HG02885 (cell line): Measurements from ENCODE around the gene TBC1D22A.

Source experiments
- ATAC-seq: cut with Tn5 transposase; IDR thresholded peaks from one replicate; pipeline ENCODE4 v1.9.1; 2021; ENCODE audit warnings: mild to moderate bottlenecking; ENCODE audit not compliant: unreplicated experiment, poor library complexity

The TBC1D22A gene

DNA sequence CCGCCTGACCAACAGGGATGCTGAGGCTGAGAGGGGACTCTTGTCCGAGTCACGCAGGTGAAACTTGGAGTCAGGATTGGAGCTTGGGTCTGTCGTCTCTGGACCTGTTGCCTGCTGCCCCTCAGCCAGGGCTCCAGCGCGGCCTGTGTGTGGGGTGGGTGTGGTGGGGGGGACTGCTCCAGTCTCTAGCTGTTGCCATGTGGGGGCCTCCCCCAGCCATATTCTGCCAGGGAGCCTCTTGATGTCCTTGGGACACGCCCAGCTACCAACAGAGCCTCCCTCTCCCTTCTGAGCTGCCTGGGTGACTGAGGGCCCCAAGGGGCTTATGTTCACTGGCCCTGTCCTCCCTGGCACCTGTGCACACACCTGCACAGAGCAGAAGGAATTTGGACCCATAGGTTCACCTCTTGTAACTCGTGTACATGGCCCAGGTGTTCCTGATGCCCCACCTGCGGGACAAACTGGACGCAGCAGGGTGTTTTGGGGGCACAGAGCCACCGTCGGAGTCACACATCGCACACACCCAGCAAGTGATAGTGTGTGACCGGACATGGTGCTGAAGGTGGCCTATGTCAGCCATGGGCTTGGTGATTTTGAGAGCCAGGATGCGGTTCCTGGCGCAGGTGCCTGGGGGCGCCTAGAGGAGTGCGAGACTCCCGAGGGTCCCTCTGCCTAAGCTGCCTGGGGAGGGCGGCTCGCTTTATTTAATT is 252.3 kb downstream of the TBC1D22A start:
- ATAC-seq: no peak

GRCh38 chr22:47015589-47016178 is 253.2 kb downstream of the TBC1D22A start:
- no peak for ATAC-seq

DNA sequence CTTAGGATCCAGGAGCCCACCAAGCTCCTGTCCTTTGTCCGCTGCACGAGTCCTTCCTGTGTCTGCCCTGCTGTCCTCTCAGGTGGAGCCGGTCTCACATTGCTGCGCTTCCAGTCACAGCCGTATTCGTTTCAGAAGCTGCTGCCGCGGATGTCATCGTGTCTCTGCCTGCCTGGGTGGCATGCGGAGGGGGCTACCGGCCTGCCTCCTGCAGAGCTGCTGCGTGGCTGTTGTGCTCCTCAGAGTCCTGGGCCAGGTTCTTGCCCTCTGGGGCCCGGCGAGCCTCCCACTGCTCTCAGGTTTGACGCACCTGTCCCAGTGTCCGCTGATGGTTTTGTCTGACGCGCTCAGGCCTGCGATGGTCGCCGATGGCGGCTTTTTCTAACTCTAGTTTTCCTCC is 254.2 kb downstream of the TBC1D22A start:
- no peak for ATAC-seq

- no peak for ATAC-seq
Observed at GRCh38 chr22:47017245-47017644, 254.8 kb downstream of the TBC1D22A start.

DNA sequence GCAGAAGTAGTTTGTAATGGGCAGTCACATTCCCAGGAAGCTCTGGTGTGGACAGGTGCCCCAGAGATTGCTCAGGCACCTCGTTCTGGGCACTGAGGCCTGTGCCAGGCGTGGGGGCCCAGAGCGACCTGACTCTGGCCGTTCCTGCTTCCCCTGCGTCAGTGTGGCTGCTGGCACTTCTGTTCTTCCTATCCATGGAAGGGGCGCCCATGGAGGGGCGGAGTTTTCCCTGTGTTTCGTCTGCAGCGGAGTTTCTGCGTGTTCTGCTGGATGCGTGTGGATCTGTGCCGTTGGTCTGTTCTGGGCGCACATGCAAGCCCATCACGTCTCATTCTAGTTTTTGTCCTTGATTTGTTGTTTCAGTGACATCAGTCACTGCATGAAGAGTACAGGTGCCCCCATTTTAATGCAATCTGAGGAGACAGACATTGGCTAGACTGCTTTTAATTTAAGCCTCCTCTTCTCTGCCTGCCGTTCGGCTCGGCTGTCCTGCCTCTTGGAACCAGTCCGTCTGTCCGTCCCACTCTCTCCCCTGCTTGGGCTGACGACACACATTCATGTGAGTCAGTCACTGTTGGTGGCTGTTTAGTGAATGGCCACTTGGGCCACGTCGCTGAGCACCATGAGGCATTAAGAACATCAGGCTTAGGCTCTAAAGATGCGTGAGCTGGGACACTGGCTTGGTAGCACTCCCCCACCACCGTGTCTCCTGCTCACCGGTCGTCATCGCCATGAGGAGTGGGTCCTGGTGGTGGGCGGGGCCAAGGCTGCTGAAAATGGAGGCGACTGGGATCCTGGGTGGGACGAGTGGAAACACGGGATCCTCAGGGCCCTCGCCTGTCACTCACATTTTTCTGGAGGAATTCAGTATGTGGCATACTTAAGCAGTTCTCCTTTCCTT is 255.8 kb downstream of the TBC1D22A start:
- no peak for ATAC-seq

DNA sequence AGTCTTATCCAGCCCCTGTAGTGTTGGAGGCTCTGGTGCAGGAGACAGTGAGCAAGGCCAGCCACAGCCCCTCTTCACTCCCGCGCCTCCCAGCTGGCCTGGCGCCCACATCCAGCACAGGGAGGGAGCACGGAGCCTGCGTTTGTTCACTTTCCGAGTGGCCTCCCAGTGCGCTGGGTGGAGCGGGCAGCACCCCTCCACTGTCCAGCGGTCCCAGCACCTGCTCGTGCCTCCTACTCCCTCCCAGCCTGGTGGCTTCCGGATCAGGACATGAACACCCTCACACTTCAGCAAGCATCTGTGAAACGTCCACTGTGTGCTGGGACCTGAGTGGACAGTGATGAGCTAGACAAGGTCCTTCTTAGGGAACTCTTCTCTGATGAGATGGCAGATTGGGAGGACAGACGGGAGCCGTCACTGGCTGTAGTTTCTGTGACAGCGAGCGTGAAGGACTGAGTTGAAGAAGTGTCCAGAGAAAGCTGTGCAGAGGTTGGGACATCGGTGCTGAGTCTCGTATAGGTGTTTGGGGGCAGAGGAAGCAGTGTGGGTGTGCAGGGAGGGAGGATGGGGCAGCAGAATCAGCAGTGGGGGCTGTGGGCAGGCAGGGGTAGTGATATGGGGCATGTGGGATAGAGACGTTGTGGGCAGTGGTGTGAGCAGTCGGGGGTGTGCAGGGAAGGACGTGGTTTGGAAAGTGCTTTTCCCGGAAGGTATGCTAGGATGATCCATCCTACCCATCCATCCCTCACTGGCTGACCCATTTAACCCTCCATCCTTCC is 256.8 kb downstream of the TBC1D22A start:
- no peak for ATAC-seq

DNA sequence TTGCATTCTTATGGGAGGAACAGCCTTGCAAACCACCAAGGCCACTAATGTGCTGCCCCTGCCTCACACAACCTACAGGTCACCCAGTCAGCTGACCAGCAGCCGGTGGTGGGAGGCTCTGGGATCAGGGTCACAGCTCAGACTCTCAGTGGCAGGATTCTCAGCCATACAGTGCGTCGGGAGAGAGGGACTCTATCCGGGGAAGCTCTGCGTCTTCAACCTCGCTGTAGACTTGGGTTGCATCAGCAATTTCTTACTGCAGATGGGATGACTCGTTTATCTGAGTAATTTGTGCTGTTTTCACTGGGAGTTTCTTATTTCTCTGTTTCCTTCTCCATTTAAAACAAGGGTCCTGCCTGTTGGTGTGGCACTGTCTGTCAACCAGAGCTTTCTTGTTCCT is 257.7 kb downstream of the TBC1D22A start:
- no peak for ATAC-seq

GRCh38 chr22:47021371-47022074 is 259.1 kb downstream of the TBC1D22A start:
- ATAC-seq: no peak

- ATAC-seq: no peak
Observed at GRCh38 chr22:47022075-47022473, 259.6 kb downstream of the TBC1D22A start.

DNA sequence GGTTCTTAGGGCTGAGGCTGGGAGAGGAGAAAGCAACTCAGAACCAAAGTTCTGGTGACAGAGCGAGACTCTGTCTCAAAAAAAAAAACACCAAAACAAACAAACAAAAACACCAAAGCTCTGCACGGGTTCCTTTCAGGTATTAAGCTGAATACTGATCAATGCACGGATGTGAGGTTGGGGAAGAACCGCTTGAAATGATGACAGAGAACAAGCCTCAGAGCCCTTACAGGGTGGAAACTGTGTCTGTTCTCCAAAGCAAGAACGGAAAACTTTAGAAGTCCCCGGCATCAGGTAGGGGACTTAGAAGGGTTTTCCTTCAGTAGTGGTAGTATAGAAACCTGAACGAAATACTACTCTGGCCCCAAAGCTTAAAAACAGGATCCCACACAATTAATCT is 260.0 kb downstream of the TBC1D22A start:
- ATAC-seq: no peak

DNA sequence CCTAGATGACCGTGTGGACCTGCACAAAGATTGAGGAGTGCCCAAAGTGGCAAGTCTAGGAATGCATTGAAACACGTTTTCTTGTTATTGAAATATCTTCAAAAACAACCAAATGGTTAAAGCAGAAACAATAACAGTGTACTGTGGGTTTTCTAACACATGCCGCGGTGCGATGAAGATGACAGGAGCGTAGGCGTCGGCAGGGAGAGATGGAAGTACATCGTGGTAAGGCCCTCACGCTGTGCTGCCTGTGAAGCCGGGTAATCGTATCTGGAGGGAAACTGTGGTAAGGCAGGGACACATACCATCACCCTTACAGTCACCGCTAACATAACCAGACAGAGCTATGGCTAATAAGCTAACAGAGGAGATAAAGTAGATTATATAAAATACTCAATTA is 261.4 kb downstream of the TBC1D22A start:
- ATAC-seq: no peak

DNA sequence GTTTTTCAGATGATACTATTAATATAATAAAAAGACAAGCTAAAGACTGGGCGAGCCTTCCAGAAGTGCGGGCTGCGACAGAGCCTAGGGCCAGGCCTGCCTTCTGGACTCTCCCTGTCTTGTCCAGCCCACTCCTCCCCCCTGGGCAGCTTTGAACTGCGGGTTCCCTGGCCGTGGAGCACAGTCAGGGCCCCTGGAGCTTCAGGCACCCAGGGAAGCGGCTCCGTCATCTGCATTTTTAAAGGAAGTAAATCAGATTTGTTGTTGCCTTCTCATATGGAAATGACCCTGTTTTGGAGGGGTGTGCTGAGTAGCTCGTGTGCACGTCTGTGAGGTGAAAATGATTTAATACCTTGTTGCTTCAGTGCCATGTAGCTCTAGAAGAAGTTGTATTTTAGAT is 265.3 kb downstream of the TBC1D22A start:
- no peak for ATAC-seq

DNA sequence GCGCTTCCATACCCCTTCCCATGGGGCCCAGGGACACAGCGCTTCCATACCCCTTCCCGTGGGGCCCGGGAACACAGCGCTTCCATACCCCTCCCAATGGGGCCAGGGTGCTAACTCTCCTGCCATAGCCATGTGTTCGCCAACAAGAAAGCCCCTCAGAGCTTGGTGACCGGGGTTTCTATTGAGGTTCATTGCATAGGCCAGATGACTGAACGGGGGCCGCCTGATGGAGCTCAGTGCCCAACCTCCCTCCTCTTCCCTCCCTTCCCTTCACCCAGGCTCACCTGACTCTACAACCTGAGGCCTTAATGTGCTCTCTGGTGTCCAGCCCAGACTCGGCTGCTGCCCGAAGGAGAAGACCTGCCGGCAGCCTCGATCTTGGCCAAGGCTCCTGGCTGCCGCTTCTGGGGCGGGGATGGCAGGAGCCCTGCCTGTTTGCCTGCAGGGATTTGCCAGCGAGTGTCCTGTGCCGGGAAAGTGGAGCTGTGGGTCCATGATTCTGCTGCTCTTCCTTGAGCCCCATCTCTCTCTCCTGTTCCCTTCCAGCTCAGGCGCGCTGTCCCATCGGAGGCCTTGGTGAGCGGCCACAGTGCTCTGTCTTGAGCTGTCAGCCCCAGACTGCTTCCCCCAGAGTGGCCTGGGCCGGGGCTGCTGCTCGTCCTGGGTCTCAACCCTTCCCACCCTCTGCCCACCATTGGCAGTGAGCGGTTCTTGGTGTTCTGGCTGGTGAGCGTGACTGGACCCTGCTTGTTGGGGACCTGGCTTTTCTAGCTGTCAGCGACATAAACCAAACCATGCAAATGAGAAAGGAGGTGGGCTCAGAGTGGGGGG is 267.0 kb downstream of the TBC1D22A start:
- no peak for ATAC-seq

- no peak for ATAC-seq
Observed at GRCh38 chr22:47030143-47030661, 267.8 kb downstream of the TBC1D22A start.

DNA sequence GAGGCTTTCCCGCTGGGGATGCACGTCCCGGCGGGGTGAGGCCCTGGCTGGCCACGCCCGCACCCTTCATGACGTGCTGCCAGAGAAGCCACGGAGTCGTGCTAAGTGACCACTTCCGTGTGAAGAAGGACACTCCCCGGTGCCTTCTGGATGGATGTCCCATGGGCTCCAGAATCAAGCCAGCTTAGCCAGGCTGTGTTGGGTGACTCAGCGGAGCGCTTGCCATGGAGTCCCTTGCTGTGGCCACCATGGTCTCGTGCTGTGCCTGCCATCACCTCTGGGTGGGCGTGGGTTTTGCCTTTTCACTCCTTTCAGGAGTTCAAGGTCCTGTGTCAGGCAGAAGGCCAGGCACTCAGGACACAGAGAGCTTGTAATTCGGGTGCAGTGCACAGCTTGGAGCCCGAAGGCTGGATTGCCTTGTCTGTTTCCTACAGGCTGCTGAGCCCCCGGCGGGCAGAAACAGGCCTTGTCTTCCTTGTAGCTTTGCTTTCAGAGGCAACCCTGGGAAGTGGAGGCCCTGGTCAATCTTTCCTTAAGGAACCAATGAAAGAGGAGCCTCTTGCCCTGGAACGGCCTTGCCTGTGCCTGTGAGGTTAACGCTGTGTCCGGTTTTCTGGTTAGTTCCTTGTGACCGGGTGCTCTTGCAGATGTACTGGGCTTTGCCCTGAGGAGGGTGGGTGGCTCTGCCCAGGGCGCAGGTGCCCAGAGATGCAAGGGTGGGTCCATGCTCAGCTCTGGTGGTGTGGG is 268.6 kb downstream of the TBC1D22A start:
- no peak for ATAC-seq

- ATAC-seq: no peak
Observed at GRCh38 chr22:47031628-47031915, 269.1 kb downstream of the TBC1D22A start.

DNA sequence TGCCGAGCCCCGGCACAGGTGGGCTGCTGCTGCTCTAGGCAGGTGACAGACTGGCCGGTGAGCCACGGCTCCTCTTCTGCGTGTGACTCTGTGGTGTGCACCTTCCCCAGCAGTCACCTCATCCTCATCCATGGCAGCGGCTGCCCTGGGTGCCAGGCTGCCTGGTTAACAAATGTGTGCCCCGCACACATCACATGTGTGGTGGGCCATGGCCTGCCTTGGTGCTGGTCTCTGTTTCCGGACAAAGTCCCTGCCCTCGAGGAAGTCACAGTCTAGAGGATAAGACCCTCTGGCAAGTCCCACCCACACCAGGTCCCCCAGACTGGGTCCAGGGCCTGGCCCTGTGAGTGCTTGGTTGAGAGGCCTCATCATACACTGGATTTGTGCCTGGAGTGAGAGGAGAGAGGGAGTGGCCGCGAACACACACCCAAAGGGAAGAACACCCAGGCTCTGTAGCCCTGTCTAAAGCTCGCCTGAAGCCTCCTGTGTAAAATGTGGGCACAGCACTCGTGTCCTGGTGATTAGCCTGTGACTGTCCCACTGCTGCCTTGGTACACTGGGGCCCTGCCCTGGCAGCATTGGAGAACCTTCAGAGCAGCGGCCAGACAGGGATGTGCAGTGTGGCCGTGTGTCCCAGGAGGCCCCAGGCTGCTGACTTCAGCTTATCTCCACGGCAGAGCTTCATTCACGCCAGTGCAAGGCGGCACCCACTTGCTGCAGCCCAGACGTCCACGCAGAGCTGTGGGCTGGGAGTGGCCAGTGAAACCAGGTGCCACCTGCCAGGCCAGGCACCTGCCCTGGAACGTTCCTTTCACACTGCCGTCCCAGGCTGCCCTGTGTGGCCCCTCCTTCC is 269.9 kb downstream of the TBC1D22A start:
- no peak for ATAC-seq
